NCI-H128 (cell line): Measurements from ENCODE around the gene NR2F1-AS1.
"Not testable (repeated sequence)": the region's sequence is repeated elsewhere in the genome, so short reads cannot be mapped to it uniquely, and the experiment has no call there.

Experiments used
- DNase-seq: peaks from one replicate; lab custom pipeline; 2025; ENCODE audit not compliant: unreplicated experiment; lab: John Stamatoyannopoulos, UW

NR2F1-AS1 gene

GRCh38 chr5:93399675-93400074 lies 181.3 kb downstream of the NR2F1-AS1 start:
- DNase-seq = no peak

- no peak for DNase-seq
Measured at GRCh38 chr5:93395971-93396379, 185.0 kb downstream of the NR2F1-AS1 start.

GRCh38 chr5:93395010-93395409 lies 186.0 kb downstream of the NR2F1-AS1 start:
- no peak for DNase-seq

GRCh38 chr5:93394301-93394700 lies 186.7 kb downstream of the NR2F1-AS1 start:
- no peak for DNase-seq

DNA sequence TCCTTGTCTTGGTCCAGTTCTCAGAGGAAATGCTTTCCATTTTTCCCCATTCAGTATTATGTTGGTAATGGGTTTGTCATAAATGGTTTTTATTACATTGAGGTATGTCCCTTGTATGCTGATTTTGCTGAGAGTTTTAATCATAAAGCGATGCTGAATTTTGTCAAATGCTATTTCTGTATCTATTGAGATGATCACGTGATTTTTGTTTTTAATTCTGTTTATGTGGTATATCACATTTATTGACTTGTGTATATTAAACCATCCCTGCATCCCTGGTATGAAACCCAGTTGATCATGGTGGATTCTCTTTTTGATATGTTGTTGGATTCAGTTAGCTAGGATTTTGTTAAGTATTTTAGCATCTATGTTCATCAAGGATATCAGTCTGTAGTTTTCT lies 189.8 kb downstream of the NR2F1-AS1 start:
- DNase-seq = not testable (repeated sequence)

GRCh38 chr5:93385655-93386054 lies 195.4 kb downstream of the NR2F1-AS1 start:
- no peak for DNase-seq

- no peak for DNase-seq
Measured at GRCh38 chr5:93384995-93385394, 196.0 kb downstream of the NR2F1-AS1 start.

- no peak for DNase-seq
Measured at GRCh38 chr5:93384026-93384425, 197.0 kb downstream of the NR2F1-AS1 start.

- no peak for DNase-seq
Measured at GRCh38 chr5:93382188-93382825, 198.7 kb downstream of the NR2F1-AS1 start.

DNA sequence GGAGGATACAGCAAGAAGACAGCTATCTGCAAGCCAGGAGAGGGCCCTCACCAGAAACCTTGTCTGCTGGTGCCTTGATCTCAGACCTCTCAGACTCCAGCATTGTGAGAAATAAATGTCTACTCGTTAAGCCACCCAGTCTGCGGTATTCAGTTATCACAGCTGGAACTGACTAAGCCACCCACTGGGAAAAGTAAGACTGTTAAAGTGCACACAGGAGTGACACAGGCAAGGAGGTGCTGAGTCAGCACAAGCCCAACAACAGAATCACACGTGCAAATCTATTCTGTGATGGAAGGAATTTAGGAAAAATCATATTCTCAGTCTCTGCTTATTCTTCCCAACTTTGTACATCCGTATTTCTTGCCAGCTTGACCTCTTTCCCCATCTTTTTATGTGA lies 200.0 kb downstream of the NR2F1-AS1 start:
- DNase-seq = no peak

DNA sequence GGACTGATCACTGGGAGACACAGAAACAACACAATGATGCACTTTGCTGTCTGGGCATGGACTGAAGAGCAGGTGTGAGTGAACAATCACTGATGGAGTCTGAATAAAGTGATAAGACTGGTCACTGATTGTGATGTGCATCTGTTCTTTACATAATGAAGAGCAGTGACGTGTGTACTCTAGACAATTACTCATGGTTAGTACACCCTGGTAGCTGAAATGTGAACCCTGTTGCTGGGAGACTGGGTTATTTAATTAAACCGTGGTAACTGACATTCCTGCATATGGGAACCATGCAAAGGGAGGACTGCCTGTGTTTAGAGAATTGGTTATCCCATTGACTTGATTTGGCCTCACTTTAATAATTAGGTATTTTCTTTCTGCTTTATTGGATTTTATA lies 202.9 kb downstream of the NR2F1-AS1 start:
- no peak for DNase-seq

GRCh38 chr5:93371893-93372292 lies 209.1 kb downstream of the NR2F1-AS1 start:
- no peak for DNase-seq

- no peak for DNase-seq
Measured at GRCh38 chr5:93364378-93364777, 216.6 kb downstream of the NR2F1-AS1 start.

DNA sequence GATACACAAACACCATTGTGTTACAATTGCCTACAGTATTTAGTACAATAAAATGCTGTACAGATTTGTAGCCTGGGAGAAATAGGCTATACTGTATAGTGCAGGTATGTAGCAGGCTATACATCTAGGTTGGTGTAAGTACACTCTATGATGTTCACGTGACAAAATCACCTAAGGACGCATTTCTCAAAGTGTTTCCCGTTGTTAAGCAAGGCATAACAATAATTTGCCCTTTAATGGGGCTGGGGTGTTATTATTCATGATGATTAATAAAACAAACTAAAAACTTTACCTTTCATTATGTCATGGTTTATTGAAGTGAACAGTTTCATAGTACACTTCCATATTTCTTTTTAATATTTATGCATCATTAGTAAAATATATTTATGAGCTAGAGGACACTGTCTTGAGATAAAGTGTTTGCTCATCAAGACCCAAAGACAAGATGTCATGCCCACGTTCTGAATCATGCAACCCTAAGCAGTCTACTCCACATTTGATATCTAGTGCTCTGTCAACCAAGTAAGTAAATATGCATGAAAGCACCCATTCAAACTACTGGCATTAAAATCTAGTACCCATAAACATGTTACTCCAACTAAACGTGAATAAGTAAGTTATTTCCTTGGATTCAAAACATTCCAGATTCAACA lies 220.5 kb downstream of the NR2F1-AS1 start:
- DNase-seq = no peak

DNA sequence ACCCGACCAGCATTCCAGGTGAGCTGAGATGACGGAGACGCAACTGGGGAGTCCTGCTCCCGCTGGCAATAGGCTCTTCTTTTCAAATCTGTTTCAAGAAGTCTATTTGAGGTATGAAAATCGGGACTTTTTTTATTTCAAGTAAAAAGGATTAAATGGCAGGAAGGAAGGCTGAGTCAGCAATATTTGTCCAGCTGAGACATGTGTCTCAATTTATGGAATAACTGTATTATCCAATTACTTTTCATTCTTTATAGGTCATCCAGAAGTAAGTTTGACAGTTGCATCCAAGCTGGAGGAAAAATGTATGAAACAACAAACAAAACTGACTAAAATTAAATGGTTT lies 221.1 kb downstream of the NR2F1-AS1 start:
- no peak for DNase-seq
